ENCODE results near the gene RIMS4.
"Not testable (repeated sequence)": the region's sequence is repeated elsewhere in the genome, so short reads cannot be mapped to it uniquely, and the experiment has no call there.

The RIMS4 gene

GRCh38 chr20:44790638-44791393 lies 19.5 kb downstream of the RIMS4 start:
- no peak for DNase-seq

GRCh38 chr20:44788706-44789456 lies 21.5 kb downstream of the RIMS4 start:
- DNase-seq: no peak

- no peak for DNase-seq
These were observed 23.0 kb downstream of the RIMS4 start for GRCh38 chr20:44787299-44787698.

- no peak for DNase-seq
These were observed 24.6 kb downstream of the RIMS4 start for GRCh38 chr20:44785768-44786167.

- DNase-seq: no peak
These were observed 25.7 kb downstream of the RIMS4 start for GRCh38 chr20:44784688-44785087.

- DNase-seq: no peak
These were observed 28.6 kb downstream of the RIMS4 start for GRCh38 chr20:44781791-44782190.

GRCh38 chr20:44781118-44781517 lies 29.2 kb downstream of the RIMS4 start:
- no peak for DNase-seq

GRCh38 chr20:44780226-44780625 lies 30.1 kb downstream of the RIMS4 start:
- peak; percentile 35 to 51 for DNase-seq

GRCh38 chr20:44776980-44777379 lies 33.4 kb downstream of the RIMS4 start:
- no peak for DNase-seq

GRCh38 chr20:44773070-44773829 lies 37.1 kb downstream of the RIMS4 start:
- no peak for DNase-seq

- DNase-seq: no peak
These were observed 37.7 kb downstream of the RIMS4 start for GRCh38 chr20:44772636-44773035.

- no peak for DNase-seq
These were observed 39.2 kb downstream of the RIMS4 start for GRCh38 chr20:44771172-44771535.

- DNase-seq: no peak
These were observed 39.7 kb downstream of the RIMS4 start for GRCh38 chr20:44770484-44771171.

- DNase-seq: no peak
These were observed 40.9 kb downstream of the RIMS4 start for GRCh38 chr20:44769481-44769863.

GRCh38 chr20:44768854-44769480 lies 41.4 kb downstream of the RIMS4 start:
- no peak for DNase-seq

GRCh38 chr20:44768256-44768655 lies 42.1 kb downstream of the RIMS4 start:
- DNase-seq: no peak

GRCh38 chr20:44765701-44766347 lies 44.5 kb downstream of the RIMS4 start:
- no peak for DNase-seq

- DNase-seq: no peak
These were observed 45.3 kb downstream of the RIMS4 start for GRCh38 chr20:44765091-44765490.

GRCh38 chr20:44763798-44764197 lies 46.5 kb downstream of the RIMS4 start:
- DNase-seq: not testable (repeated sequence)

GRCh38 chr20:44762466-44763140 lies 47.7 kb downstream of the RIMS4 start:
- DNase-seq: no peak

GRCh38 chr20:44761423-44761822 lies 48.9 kb downstream of the RIMS4 start:
- no peak for DNase-seq

Data from activated CD4-positive, alpha-beta T cell treated with anti-CD3 and anti-CD28 coated beads, Interleukin-2, amount 50 U/mL, for 48 hours (primary cell).